Stimulated activated CD4-positive, alpha-beta T cell treated with anti-CD3 and anti-CD28 coated beads, TNF-alpha, amount 100 ng/mL, for 4 hours (primary cell): ENCODE data around the gene C3orf80.
"Not testable (repeated sequence)": the region's sequence is repeated elsewhere in the genome, so short reads cannot be mapped to it uniquely, and the experiment has no call there.

Experiments
- DNase-seq, 3 experiments: peaks; one replicate each; pipeline ENCODE4 v3.0.0-alpha.2; 2020; ENCODE audit warnings: low read depth in 3 of 3

Gene C3orf80

DNA sequence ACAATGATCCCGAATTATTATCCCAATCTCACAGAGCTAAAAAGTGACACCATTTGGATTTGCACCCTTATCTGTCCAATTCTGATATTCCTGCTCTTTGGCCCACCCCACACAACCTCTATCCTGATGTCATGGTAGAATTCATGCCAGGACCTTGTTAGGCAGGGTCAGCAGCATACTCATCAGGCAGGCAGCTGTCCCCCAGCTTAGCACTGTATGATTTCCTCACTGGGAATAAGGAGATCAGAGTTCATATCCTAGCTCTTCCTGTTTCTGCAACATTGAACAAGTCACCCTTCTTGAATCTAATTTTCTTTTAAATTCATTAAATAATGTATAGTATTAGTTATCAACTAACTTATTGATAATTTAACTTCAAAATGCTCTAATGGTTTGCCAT lies 12.0 kb upstream of the C3orf80 start:
- no peak for DNase-seq

DNA sequence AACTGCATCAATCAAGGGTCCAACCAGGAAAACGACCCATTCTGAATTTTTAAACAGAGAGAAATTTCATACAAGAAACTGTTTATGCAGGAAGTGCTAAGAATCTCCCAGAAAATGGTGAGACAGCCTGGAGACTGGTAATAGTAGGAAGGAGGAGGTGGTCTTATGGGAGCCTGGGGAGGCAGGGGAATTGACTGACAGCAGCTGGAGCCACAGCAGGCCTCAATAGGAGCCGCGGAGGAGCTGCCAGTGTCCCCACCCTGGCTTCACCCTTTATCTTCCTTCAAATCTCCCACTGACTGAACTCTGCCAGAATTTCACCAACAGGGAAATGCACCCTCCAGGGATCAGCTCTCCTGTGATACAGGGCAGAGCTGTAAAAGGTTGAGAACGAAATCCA lies 7.5 kb upstream of the C3orf80 start:
- no peak for DNase-seq

DNA sequence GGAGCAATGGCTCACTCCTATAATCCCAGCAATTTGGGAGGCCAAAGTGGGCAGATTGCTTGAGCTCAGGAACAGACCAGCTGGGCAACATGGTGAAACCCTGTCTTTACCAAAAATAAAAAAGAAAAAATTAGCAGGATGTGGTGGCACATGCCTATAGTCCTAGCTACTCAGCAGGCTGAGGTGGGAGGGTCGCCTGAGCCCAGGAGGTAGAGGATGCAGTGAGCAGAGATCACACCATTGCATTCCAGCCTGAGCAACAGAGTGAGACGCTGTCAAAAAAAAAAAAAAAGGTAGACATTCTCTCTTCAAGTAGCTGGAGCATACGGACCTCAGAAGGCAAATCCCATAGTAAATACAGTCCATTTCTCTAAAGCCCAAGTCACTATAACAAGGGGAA lies 7.1 kb upstream of the C3orf80 start:
- no peak for DNase-seq

DNA sequence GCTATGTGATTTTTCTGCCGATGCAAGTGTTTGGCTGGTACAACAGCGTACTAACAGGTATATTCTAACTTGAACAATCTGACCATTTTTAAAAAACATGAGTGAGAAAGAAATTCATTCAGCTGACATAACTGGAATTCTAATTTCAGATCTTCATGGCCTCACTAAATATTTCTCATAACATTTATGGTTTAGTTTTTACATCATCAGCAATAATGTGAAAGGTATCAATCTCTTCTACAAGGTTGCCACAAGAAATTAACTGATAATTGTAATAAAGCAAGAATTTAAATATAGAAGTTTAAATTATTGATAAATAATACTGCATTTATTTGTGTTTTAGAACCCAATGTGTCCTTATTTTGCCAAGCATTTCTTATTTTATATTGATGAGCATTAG lies 5.2 kb upstream of the C3orf80 start:
- DNase-seq: no peak

DNA sequence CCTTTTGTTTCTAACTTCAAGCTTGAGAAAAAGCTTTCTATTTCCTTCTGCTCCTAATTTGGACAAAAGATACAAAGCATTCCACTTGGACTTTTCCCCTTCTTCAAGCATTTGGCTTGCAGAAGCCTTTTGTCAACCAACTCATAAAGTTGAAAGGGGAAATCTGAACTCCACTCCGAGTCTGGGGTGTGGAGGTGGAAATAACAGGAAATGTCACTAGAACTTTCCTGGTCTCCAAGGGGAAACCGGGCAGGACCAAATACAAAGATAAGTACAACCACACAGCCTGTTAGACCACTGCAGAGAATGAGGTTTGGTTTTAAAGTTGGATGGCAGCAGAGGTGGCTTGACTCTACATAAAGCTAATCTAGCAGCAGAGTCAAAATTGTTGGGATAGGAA lies 4.2 kb upstream of the C3orf80 start:
- DNase-seq: no peak

DNA sequence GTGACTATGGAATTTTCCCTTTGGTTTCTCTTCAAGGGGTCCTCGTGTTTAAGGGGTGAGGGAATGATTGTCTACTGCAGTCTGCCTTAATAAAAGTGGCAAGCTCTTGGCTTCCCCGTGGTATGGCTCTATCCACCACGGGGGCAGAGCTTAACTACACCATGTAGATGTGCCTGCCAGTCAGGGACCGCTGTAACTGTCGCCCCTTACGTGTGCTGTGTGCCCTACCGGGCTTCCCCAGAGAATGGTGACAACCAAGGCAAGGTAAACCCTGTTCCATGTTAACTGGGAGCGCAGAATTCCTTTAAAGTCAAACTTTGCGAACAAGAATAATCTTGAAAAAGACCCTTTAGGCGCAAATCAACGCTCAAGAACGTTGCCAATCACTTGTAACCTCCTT lies 966 bp upstream of the C3orf80 start:
- DNase-seq: no peak

DNA sequence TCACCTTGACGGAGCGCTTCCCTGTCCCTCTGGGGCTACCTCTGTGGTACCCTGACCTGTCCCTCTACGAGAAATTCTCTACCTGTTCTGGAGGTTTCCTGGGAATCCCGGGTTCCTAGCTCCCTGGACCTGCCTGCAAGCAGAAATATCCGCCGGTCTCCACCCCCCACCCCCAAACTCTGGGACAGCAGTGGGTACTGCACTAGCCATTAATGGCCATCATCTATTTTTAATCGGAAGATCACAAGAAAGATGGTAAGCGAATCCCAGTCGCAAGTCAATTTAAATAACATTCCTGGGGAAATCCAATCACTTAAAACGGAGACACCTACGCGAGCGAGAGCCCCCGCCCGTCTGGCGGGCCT lies 429 bp upstream of the C3orf80 start:
- DNase-seq: no peak

DNA sequence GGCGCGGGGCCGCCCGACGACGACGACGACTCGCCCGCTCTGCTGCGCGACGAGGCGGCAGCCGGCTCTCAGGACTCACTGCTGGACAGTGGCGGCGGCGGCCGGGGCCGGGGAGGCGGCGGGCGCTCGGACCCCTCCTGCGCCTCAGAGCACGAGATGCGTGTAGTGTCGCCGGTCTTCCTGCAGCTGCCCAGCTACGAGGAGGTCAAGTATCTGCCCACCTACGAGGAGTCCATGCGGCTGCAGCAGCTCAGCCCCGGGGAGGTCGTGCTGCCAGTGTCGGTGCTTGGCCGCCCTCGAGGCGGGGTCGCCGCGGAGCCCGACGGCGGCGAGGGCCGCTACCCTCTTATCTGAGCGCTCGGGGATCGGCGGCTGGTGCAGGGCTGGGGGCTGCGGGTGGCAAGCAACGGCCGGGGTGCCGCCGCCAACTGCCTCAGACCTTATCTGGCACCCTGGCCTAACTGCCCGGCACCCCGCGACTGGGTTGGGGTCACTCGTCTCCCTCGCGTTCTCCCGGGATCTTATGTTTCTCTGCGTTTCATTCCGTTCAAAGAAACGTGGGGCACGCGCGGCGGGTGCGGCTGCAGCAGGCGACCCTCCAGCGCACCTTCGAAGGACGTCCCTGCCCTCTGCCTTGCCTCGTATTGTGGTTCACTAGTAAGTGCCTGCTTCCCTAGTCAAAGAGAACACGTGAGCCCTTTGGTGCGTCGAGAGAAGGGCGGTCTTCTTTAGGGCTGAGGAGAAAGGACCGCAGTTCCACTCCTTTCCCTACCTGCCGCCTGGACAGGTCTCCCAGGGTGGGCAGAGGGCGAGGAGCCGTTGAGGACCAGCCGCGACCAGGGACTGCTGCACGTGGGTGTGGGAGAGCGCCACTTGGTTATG lies 1.0 kb downstream of the C3orf80 start:
- no peak for DNase-seq

DNA sequence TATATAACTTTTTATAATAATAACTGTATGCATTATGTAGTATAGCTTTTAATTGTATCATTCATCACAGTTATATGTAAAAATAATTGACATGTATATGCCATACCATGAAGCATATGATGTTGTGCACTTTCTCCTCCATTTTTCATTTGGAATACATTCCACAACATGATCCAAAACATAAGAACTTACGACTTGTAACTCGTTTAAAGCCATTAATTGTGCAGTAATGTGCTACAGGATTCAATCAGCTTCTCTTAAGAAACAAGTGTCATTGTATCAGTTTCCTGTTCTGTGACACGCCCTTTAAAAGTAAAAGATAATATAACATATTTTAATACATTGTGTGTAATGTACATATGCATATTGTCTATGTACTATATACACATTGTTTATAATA lies 2.2 kb downstream of the C3orf80 start:
- no peak for DNase-seq

DNA sequence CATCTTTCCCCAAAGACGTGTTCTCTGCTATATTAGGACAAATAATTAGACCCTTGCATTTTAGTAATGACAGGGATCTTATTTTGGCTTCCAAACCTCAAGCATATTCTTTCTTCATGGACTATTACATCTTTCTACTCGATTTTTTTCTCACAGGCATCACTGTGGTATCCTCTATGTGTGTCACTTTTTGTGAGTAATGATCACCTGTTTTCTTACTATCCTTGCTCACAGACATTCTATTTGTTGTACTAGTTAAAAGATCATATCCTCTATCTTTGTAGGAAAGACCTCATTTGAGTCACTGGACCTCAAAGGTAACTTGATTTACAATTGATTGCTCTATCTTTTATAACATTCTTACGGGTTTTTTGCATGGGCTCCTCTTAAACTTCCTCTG lies 6.8 kb downstream of the C3orf80 start:
- no peak for DNase-seq

DNA sequence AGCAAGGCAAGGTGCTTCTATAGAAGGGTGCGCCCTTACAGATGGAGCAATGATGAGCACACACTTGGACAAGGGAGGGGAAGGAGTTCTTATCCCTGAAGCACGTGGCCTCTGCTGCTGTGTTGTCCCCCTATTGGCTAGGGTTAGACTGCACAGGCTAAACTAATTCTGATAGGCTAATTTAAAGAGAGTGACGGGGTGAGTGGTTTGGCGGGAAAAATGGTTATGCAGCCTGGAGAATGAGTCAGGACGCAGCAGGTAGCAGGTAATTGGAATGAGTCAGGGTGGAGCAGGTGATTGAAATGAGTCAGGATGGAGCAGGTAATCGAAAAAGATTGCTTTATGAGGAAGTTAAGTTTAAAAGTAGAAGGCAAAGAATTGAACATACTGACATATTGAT lies 15.5 kb downstream of the C3orf80 start:
- DNase-seq: not testable (repeated sequence)

DNA sequence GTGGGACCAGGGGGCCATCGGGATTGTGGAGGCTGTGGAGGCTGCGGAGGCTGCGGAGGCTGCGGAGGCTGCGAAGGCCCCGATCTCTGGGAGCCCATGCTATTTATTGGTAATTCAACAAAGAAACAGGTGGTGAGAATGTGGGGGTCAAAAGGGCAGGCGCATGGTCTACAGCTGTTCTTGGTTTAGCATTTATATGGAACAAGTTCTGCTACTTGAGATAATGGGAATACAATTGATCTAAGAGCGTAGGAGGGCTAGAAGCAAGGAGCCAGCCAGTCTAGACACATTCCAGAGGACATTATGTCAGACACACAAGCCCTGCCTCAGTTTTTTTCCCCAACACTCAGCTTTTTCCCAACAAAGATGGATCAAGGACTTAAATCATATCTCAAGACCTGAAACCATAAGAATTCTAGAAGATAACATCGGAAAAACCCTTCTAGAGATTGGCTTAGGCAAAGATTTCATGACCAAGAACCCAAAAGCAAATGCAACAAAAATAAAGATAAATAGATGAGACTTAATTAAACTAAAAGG lies 20.1 kb downstream of the C3orf80 start:
- no peak for DNase-seq

DNA sequence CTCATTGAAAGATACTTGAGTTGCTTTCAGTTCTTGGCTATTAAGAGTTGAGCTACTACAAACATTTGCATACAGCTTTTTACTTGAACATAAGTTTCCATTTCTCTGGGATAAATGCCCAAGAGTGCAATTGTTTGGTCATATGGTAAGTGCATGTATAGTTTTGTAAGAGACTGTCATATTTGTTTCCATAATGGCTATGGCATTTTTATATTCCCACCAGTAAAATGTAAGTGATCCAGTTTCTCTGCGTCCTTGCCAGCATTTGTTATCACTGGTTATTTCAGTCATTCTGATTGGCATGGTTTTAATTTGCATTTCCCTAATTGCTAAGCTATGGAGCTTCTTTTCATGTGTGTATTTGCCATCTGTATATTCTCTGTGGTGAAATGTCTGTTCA lies 22.5 kb downstream of the C3orf80 start:
- no peak for DNase-seq

DNA sequence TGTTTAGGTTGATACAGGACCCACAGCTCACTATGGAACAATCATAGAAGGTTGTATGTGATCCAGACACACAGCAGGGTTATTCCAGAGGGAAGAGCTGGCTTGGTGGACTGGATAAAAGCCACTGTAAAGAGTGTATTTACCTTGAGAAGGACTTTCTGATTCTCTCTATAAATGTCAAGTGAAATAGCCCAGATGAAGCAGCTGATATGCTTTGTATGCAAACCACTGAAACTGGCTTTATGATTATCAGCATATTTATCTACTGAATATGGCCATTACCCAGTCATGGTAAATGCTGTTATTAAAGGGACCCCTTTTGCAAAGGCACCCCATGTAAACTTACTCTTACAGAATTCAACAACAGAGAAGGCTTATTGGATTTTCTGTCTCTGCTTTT lies 28.1 kb downstream of the C3orf80 start:
- no peak for DNase-seq

DNA sequence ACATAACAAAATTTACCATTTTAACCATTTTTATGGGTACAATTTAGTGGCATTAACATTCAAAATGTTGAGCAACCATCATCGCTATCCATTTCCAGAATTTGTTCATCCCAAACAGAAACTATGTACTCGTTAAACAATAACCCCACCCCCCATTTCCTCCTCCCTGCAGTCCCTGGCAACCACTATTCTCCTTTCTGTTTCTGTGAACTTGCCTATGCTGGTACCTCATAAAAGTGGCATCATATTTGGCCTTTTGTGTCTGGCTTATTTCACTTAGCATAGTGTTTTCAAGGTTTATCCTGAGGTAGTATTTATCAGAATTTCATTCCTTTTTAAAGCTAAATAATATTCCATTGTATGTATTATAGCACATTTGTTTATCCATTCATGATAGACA lies 32.4 kb downstream of the C3orf80 start:
- DNase-seq: no peak

DNA sequence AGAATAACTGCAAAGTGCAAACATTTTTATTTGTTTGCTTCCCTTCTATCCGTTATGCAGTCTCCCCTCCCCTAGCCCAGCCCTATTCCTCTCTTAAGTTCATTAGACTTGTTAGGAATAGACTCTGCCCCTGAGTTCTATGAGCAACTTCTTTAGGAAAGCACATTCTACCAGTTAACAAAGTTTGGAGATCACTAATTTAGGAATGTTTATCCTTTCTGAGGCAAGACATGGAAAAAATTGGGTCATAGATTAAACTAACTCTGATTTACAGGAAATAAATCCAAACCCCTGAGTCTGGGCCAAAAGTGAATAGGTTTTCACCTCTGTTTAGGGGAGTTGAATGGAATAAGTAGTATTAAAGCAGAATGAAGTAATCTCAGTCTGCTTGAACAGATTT lies 34.4 kb downstream of the C3orf80 start:
- no peak for DNase-seq

DNA sequence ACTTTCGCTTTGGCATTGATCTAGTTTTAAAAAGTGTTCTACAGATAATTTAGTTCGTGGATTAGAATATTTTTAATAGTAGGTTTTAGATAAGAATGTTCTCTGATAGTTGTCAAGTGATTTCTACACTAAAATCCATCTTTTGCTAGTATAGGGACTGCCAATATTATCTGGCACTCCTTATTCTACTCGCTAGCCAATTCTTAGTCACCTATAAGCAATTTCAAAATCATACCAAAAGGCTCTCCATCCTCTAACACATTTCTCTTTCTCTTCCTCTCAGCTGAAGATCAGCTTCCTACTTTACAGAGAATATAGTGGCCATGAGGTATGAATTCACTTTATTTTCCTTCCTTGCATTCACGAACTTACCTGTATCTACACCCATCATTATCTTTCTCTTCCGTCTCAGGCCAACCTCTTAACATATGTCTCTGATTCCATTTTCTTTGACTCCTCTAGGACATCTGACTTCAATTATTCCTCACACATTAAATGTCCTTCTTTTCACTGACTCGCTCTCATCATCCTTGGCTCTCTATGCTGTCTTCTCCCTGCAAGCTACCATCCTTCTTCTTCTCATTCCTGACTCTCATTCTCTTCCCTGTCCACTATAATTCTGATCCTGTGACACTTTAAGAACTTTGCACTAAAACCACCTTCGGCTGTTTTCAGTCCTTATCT lies 35.5 kb downstream of the C3orf80 start:
- DNase-seq: no peak

DNA sequence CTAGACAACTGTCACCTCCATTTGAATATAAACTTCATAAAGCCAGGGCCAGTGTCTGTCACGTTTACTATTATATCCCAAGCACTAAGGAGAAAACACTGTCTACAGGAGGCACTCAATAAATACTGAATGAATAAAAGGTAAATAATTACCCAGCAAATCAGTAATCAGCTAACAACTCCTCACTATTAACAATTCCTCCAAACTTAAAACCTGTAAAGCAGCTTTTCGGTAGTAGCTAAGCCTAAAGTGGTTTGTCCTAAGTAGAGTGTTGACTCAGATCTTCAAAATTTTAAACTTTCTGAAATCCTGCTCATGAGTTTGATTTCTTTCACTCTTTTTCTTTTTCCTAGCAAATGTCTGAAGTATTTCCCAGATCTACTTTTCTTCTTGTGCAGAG lies 39.9 kb downstream of the C3orf80 start:
- no peak for DNase-seq
